SK-N-SH (cell line): ENCODE measurements around the gene GAS7. TPM values are rescaled to one million over a fixed set of nuclear protein-coding genes. Genes with fewer than 3 reads are reported as not detected.
"Not testable (repeated sequence)": the region's sequence is repeated elsewhere in the genome, so short reads cannot be mapped to it uniquely, and the experiment has no call there.

Source experiments
- CTCF ChIA-PET: fragments of 300-600, 350-600 bp; formaldehyde crosslinking; extraction: SDS; loops from one replicate; lab custom pipeline; 2021; lab: Yijun Ruan, JAX
- POLR2A ChIA-PET: fragments of 350-600 bp; sonication (Branson Sonifier 250); formaldehyde crosslinking; extraction: SDS; loops from one replicate; lab custom pipeline; 2020; ENCODE audit warnings: antibody characterized with exemption, inconsistent platforms; lab: Yijun Ruan, JAX
- DNase-seq: peaks from one replicate; pipeline ENCODE4 v3.0.0; 2012
- H2AFZ ChIP-seq: fragments of 200-600 bp; sonication (generic); 2 replicates; pipeline ENCODE4 v1.8.1; 2016; ENCODE audit warnings: antibody characterized with exemption, mild to moderate bottlenecking, low read depth
- H3F3A ChIP-seq: fragments of 200-600 bp; sonication (generic); replicated peaks from 2 replicates; pipeline ENCODE3; 2016; ENCODE audit warnings: antibody characterized with exemption, mild to moderate bottlenecking; ENCODE audit not compliant: insufficient read depth
- H3K27ac ChIP-seq, 2 experiments: fragments of 200-500 bp in 1 of 2; fragments of 200-600 bp in 1 of 2; sonication (Bioruptor generic) in 1 of 2; sonication (generic), shearing (Covaris generic) in 1 of 2; 2 replicates each; pipeline versions ENCODE4 v1.5.1 to v1.6.1; 2014 to 2016; ENCODE audit warnings: low read depth in 2 of 2, inconsistent platforms in 1 of 2, low read length in 1 of 2, mild to moderate bottlenecking in 1 of 2, mixed read lengths in 1 of 2
- H3K27me3 ChIP-seq: fragments of 200-600 bp; sonication (generic), shearing (Covaris generic); 2 replicates; pipeline ENCODE4 v1.6.1; 2016; ENCODE audit warnings: mixed run types; ENCODE audit not compliant: insufficient read depth
- H3K36me3 ChIP-seq, 2 experiments: fragments of 200-500 bp in 1 of 2; fragments of 200-600 bp in 1 of 2; sonication (Bioruptor generic) in 1 of 2; sonication (generic) in 1 of 2; replicated peaks in 1 of 2; 2 replicates each; pipeline versions ENCODE3 to v1.5.1; 2014 to 2016; ENCODE audit warnings: low read length in 1 of 2, mild to moderate bottlenecking in 1 of 2; ENCODE audit not compliant: insufficient read depth in 2 of 2, control insufficient read depth in 1 of 2
- H3K4me1 ChIP-seq, 2 experiments: fragments of 200-500 bp in 1 of 2; fragments of 200-600 bp in 1 of 2; sonication (Bioruptor generic) in 1 of 2; sonication (generic), shearing (Covaris generic) in 1 of 2; 2 replicates each; pipeline versions ENCODE4 v1.5.1 to v1.6.1; 2014 to 2016; ENCODE audit warnings: low read depth in 1 of 2, low read length in 1 of 2, mixed run types in 1 of 2; ENCODE audit not compliant: insufficient read depth in 2 of 2, control insufficient read depth in 1 of 2
- H3K4me2 ChIP-seq: fragments of 200-600 bp; sonication (generic), shearing (Covaris generic); 2 replicates; pipeline ENCODE4 v1.6.1; 2017; ENCODE audit warnings: mixed run types
- H3K4me3 ChIP-seq, 2 experiments: fragments of 200-500 bp in 1 of 2; fragments of 200-600 bp in 1 of 2; sonication (Bioruptor generic) in 1 of 2; sonication (generic), shearing (Covaris generic) in 1 of 2; 2 replicates each; pipeline versions ENCODE4 v1.5.1 to v1.8.1; 2014 to 2016; ENCODE audit warnings: low read depth in 2 of 2, inconsistent platforms in 1 of 2, low read length in 1 of 2, mild to moderate bottlenecking in 1 of 2, mixed read lengths in 1 of 2, moderate library complexity in 1 of 2
- H3K79me2 ChIP-seq: fragments of 200-600 bp; sonication (generic); 2 replicates; pipeline ENCODE4 v1.8.1; 2017; ENCODE audit warnings: mild to moderate bottlenecking; ENCODE audit not compliant: insufficient read depth
- H3K9ac ChIP-seq: fragments of 200-600 bp; sonication (generic); 2 replicates; pipeline ENCODE4 v1.6.1; 2017; ENCODE audit warnings: mixed run types
- H3K9me2 ChIP-seq: fragments of 200-600 bp; sonication (generic); 2 replicates; pipeline ENCODE4 v1.6.1; 2017; ENCODE audit warnings: mixed run types
- H3K9me3 ChIP-seq: fragments of 200-600 bp; sonication (generic); 2 replicates; pipeline ENCODE4 v1.6.1; 2017; ENCODE audit warnings: mixed run types, mild to moderate bottlenecking, moderate library complexity
- H4K20me1 ChIP-seq: fragments of 200-600 bp; sonication (generic); 2 replicates; pipeline ENCODE4 v1.6.1; 2017; ENCODE audit warnings: mild to moderate bottlenecking, mixed run types; ENCODE audit not compliant: insufficient read depth
- MAX ChIP-seq: IDR thresholded peaks from 2 replicates; pipeline ENCODE4 v1.4.0; 2012; ENCODE audit warnings: low read depth
- NFIC ChIP-seq: IDR thresholded peaks from 2 replicates; pipeline ENCODE4 v1.4.0; 2012; ENCODE audit warnings: borderline replicate concordance
- SIN3A ChIP-seq: IDR thresholded peaks from 2 replicates; pipeline ENCODE4 v1.6.1; 2012; ENCODE audit warnings: low read depth, mild to moderate bottlenecking, low read length, moderate library complexity, borderline replicate concordance
- YY1 ChIP-seq: IDR thresholded peaks from 2 replicates; pipeline ENCODE4 v1.4.0; 2012; ENCODE audit warnings: low read depth, mild to moderate bottlenecking
- WGBS: methylation state at CpG from one replicate; pipeline ENCODE4 v1.1.6; 2017; ENCODE audit warnings: low lambda C conversion rate; 5-methylcytosine and 5-hydroxymethylcytosine counted together
- polyA plus RNA-seq, 3 experiments: library from polyadenylated mRNA; depleted of rRNA; stranded (reverse); fragments of >200 nt; gene quantifications; 2 replicates each; pipeline ENCODE4 v1.2.3, GENCODE V29; 2012
- TF ChIP-seq, protein P1 (sequence below): fragments of 150-350 bp; IDR thresholded peaks from 2 replicates; pipeline ENCODE4 v1.6.1; 2016; ENCODE audit warnings: mild to moderate bottlenecking, low read depth, low read length
- TF ChIP-seq, protein P2 (sequence below): IDR thresholded peaks from 2 replicates; pipeline ENCODE4; 2012

The GAS7 gene
- polyA plus RNA-seq, 1 of the 3 experiments (the other 2 are of a cell fraction) = 0.12 TPM

GRCh38 chr17:9922012-9922848 lies 276.2 kb downstream of the GAS7 start:
- Histone ChIP-seq H3K9me2 (no peaks in the 10 kb centered on the region), H2AFZ (no peak overlapping the region), H3K9me3 (no peaks in the 10 kb centered on the region), H3K36me3 (no peaks in the 10 kb centered on the region), H3K4me3 (no peak overlapping the region), H3K79me2 (no peaks in the 10 kb centered on the region), H3K4me1 (no peaks in the 10 kb centered on the region), H4K20me1 (no peaks in the 10 kb centered on the region), H3K27me3 (peaks cover 12% of the 10 kb centered on the region; the same call in 1 of the 2 replicates), H3K27ac (no peak overlapping the region), H3F3A (no peaks in the 10 kb centered on the region), H3K4me2 (no peak overlapping the region), H3K9ac (no peak overlapping the region)
- WGBS = 67% methylated on average over 14 of the region's 14 CpGs
- TF ChIP-seq NFIC (no peak), MAX (no peak), YY1 (no peak), SIN3A (no peak)
- TF ChIP-seq, protein P1, sequence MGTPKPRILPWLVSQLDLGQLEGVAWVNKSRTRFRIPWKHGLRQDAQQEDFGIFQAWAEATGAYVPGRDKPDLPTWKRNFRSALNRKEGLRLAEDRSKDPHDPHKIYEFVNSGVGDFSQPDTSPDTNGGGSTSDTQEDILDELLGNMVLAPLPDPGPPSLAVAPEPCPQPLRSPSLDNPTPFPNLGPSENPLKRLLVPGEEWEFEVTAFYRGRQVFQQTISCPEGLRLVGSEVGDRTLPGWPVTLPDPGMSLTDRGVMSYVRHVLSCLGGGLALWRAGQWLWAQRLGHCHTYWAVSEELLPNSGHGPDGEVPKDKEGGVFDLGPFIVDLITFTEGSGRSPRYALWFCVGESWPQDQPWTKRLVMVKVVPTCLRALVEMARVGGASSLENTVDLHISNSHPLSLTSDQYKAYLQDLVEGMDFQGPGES = no peak
- TF ChIP-seq, protein P2, sequence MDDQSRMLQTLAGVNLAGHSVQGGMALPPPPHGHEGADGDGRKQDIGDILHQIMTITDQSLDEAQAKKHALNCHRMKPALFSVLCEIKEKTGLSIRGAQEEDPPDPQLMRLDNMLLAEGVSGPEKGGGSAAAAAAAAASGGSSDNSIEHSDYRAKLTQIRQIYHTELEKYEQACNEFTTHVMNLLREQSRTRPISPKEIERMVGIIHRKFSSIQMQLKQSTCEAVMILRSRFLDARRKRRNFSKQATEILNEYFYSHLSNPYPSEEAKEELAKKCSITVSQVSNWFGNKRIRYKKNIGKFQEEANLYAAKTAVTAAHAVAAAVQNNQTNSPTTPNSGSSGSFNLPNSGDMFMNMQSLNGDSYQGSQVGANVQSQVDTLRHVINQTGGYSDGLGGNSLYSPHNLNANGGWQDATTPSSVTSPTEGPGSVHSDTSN = no peak
- POLR2A ChIA-PET = no interaction called here
- CTCF ChIA-PET = interaction anchor here (0.6 kb wide), 1 partner anchor 707 kb away, joined by 3 read pairs; no protein-coding TSS in a partner anchor
- DNase-seq = no peak

DNA sequence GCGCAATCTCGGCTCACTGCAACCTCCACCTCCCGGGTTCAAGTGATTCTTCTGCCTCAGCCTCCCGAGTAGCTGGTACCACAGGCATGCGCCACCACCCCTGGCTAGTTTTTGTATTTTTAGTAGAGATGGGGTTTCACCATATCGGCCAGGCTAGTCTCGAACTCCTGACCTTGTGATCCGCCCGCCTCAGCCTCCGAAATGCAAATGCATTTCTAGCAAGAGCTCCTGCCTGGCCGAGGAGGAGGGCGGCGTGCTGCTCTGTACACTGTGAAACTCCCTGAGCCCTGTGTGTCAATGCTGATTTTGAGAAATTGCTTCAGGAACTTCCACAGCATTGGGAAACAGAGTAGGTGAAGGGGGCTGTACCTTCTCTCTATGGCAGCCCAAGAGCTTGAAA lies 277.2 kb downstream of the GAS7 start:
- CTCF ChIA-PET, H3F3A ChIP-seq, DNase-seq, H4K20me1 ChIP-seq, H2AFZ ChIP-seq, H3K9ac ChIP-seq, H3K9me2 ChIP-seq, H3K9me3 ChIP-seq, H3K4me1 ChIP-seq, H3K27ac ChIP-seq, H3K4me2 ChIP-seq, H3K4me3 ChIP-seq, H3K79me2 ChIP-seq, POLR2A ChIA-PET, H3K36me3 ChIP-seq: not testable (repeated sequence)
- 44% methylated on average over 10 of the region's 13 CpGs for WGBS
- H3K27me3 ChIP-seq = peaks cover 12% of the 10 kb centered on the region; the same call in 1 of the 2 replicates
